Mesenteric fat pad (tissue), 1 donor: ENCODE measurements around the gene PHACTR1. TPM values are rescaled to one million over a fixed set of nuclear protein-coding genes. Genes with fewer than 3 reads are reported as not detected.

Source experiments
- DNase-seq: peaks from one replicate; pipeline ENCODE4 v3.0.0-alpha.2; 2020; ENCODE audit warnings: low spot score
- total RNA-seq: library from RNA; stranded (reverse); fragmentation: NEBNext Ultra II Directional; extraction: Animal tissue kit (Norgen Biotek cat#: 25700); gene quantifications from one replicate; pipeline ENCODE4 v1.2.1, GENCODE V29; 2021
- donor health status: DM: yes; HTN: yes; CAD: no.

The PHACTR1 gene
- total RNA-seq, 1 donor from 2014 or later: 10.8 TPM

DNA sequence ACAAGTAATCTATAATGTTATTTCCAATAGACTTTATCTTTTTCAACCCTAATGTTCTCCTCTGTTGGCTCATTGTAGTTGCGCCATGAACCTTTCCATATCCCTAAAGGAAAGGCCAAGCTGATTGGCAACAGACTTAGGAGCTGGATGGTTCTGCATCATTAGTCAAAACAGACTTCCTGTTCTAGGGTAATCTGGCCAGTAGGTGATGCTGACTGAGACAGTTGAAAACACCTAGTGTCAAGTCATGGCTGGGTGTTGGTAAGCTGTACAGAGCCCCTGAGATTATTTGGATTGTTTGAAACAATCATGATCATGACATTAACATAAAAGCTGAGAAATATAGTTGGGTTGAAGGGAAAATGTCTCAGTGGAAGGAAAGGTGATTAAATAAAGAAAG, 231.4 kb downstream of the PHACTR1 start:
- no peak for DNase-seq

DNA sequence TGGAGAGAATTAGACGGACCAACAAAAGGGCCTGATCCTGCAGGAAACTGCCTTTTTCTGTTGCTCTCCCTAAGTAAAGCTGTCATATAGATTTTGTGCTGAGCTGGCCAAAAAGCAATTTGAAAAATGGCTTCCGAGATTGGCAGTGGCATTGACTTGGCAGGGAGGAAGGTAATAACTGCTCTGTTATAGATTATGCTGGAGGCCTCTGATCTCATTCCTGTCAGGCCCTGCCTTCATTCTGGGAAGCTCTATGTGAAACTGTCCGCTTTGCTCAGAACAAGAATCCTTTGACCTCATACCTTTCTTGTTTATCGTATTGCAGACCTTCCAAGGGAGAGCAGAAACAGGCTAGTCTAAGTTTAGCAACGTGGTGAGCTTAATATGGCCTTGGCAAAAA, 234.4 kb downstream of the PHACTR1 start:
- DNase-seq: no peak

DNA sequence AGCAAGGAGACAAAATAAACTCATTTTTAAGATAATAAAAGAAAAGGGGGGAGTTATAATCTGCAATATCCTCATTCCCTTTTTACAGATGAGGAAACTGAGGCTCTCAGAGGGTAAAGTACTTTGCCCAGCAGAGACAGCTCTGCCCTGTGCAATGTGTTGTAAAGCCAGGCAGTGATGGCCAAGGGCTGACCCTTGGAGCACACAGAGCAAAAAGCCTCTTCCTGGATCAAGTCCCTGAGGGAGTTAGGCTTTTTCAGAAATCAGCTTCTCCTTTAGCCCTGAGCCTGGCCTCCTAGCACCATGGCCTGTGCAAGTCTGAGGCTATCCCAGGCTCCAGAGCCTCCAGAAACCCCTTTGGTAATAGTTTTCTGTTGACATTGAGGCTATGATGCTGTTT, 234.8 kb downstream of the PHACTR1 start:
- DNase-seq: no peak

DNA sequence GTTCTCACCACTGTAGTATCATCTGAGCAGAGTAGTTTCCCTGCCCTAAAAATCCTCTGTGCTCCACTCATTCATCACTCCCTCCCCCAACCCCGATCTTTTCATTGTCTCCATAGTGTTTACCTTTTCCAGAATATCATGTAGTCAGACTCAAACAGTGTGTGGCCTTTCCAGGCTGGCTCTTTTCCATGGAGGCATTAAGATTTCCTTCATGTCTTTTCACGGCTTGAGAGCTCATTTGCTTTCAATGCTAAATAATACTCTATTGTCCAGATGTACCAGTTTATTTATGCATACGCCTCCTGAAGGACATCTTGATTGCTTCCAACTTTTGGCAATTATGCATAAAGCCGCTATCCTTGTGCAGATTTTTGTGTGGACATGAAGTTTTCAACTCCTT, 235.8 kb downstream of the PHACTR1 start:
- DNase-seq: no peak

DNA sequence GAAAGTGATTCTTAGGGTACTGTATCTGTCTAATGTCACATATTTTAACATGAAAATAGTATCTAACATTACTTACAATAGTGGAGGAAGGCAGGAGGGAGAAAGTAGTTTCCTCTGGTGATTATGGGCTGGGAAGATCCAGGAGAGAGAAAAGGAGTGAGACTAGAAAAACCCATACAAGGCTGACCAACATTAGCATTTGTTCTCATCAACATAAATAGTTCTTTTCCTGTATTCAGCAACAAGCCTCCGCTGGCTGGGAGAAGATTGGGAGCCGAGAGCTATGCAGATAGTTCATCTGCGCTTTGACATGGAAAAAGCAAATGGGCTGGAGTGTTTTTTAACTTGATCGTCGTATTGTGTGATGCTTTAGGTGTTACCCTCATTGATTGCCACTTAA, 239.4 kb downstream of the PHACTR1 start:
- no peak for DNase-seq

DNA sequence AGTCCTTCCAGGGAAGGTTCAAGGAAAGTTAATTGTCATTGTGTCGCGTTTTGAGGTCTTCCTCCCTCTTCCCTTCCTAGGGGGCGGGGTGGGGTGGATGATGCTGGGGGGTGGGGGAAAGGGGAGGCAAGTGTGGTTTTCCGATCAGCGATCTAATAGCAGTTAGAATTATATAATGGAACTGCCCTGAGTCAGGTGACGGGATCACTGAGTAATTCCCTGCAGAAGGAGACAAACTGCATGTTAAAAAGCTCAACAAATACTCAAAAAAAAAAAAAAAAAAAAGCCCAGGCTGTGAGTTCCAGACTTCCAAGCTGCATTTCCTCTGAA, 240.4 kb downstream of the PHACTR1 start:
- DNase-seq: no peak

DNA sequence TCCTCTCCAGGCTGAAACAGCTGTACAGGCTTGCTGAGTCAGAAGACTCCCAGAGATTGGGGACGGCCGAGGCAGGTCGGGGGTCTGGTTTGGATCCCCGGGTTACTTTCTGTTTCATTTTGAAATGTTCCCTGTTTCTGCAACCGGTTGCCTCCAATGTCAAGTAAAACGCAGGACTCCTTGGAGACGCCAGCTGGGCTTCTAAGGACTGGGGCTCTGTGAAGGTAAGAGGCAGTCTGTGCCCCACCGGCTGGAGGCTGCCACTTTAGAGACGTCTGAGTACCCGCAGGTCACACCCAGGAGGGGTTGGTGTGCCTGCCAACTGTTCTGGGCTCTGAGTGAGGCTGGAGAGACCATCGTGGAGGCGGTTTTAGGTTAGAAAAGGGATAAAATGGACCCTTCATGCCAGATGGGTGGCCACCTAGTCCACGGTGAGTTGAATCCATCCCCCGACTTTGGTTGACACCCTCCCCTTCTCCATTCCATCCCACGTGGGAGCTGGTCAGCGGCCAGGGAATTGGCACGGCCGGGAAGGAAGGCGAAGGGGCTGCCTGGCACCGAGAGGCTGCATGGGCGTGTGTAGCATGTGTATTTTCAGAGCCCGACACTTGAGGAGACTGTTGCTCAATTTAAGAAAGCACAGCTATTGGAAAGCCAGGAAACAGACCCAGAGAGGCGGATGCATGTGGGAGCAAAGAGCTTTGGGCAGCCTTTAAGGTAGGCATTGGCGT, 240.9 kb downstream of the PHACTR1 start:
- DNase-seq: no peak

DNA sequence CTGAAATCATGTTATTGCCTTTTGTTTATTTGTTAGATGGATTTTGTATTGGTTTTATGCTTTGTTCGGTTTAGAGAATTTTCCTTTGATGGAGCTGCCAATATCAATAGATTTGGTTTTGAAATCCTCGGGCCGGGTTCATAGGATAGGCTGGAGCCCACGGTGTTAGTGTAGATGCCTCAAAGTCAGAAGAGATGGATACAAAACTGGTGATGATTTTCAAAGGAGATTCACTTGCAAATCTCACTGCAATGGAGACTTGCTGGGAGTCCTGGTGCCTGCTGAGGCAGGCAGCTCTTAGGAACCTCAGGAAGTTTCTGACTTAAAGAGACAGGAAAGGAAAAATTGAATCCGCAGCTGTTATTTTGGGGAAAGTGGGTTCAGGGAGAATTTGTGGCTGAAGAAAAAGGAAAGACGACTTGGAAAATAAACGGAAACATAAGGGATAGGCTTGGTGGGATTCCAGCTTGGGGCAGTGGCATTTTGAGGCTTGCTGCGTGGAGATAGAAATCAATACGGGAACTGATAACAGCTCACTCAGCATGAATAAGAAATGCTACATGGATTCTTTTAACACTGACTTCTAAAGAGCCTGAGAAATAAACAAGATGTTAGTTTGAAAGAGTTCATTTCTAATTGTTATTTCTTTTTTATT, 241.6 kb downstream of the PHACTR1 start:
- no peak for DNase-seq

DNA sequence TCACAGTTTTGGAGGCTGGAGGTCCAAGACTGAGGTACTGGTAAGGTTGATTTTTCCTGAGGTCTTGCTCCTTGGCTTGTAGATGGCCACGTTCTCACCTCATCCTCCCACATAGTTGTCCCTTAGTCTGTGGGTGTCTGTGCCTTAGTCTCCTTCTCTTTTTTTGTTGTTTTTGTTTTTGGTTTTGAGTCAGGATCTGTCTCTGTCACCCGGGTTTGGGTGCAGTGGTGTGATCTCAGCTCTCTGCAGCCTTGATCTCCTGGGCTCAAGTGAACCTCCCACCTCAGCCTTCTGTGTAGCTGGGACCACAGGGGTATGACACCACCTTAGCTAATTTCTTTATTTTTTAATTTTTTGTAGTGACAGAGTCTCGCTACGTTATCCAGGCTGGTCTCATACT, 245.2 kb downstream of the PHACTR1 start:
- DNase-seq: no peak

DNA sequence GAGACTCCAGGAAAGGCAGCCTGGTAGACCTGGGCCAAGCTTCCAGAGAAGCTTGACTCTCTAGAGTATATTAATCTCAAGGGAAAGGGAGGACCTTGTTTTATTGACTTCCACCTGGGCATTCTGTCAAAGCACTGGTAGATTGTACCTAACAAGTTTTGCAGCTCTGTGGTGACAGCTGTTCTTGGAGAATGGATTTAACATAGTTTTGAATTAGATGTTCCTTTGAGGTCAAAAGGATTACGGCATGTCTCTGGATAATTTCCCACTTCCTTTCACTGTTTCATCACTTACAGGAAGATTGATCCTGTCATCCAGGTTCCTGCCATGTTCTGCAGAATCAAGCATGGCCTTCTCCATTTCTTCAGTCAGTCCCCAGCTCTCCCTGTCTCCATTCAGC, 246.0 kb downstream of the PHACTR1 start:
- DNase-seq: no peak

DNA sequence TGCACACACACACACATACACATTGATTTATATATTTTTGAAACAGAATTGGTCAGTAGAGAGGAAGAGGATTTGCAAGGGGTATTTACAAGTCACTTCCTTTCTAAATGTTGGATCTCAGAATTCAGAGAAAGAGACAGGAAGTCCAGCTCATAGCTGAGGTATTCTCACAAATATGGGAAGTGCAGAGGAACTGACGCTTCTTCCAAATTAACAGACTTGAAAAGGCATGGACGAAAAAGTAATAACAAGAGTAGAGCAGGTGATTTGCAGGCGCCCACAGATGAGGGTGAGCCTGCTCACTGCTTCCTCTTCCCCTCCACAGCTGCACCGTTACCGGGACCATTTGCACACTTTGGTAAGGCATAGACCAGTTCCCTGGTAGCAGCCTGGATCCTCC, 246.4 kb downstream of the PHACTR1 start:
- no peak for DNase-seq

DNA sequence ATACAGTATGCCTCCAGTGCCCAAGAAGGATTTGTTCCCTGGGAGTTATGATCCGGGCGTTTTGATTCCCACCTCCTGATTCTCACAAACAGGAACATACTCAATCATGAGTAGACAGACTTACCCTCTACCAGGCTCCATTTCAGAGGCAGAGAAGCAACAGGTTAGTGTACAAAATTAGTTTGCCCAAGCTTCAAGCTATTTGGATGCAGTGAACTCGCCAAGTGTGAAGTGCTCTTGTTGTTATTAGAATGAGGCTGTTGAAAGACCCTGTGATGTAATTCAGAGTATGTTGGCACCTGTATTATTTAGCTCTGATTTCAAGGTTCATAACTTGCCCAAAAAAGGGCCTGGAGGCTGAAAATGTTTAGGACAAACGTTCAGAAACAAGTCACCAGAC, 247.0 kb downstream of the PHACTR1 start:
- DNase-seq: no peak

DNA sequence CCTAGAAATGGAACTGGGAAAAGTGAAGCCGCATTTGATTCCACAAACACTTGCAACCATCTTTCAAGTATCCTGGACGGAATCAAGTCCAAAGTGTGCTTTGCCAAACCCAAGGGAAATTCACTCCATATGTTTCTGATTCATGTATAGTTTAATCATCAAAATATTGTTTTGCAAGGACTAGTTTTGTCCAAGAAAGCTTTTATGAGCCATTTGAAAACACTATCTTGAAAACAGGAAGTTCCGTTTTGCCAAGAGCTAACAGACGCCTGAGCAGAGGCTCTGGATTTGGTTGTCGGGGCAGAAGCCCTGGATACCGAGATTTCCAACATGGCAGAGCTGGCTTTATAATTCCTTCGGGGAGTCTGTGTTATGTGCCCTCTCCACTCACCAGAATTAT, 251.1 kb downstream of the PHACTR1 start:
- DNase-seq: no peak

DNA sequence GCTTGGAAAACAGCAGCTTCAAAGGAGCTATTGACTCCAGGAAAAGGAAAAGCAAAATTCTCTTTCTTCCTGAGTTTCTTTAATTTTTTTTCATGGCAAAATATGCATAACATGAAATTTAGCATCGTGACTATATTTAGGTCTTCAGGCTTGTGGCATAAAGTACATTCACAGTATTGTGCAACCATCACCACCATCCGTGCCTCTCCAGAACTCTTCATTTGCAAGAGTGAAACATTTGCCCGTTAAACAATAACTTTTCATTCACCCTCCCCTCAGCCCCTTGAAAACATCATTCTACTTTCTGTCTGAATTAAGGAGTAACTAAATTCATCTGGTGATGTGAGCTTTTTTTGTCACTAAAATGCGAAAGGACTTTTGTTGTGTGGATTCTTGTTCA, 251.7 kb downstream of the PHACTR1 start:
- no peak for DNase-seq

DNA sequence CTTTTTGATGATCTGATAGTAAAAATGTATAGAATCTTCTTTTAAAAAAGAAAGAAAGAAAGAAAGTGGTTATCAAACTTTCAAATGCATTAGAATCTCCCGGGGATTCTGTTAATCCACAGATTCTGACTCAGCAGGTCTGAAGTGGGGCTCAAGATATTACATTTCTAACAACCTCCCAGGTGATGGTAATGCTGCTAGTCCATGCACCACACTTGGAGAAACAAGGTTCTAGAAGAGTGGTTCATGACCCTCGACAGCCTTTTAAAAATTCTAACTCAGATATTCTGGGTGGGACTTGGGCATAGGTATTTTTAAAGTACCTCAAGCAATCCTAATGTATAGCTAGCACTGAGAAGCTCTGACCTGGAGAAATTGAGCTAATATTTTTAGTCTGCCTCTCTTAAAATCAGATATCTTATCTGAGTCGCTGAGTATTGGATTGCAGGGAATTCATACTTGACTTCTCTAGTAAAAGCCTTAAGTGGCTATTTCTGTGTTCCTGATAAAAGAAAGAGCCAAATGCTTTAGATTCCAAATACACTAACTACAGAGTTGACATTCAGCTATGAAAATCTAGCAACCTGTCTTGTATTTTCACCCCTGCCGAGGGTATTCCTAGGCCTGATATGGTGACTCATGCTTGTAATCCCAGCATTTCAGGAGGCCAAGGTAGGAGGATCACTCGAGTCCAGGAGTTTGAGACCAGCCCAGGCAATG, 252.4 kb downstream of the PHACTR1 start:
- DNase-seq: no peak

DNA sequence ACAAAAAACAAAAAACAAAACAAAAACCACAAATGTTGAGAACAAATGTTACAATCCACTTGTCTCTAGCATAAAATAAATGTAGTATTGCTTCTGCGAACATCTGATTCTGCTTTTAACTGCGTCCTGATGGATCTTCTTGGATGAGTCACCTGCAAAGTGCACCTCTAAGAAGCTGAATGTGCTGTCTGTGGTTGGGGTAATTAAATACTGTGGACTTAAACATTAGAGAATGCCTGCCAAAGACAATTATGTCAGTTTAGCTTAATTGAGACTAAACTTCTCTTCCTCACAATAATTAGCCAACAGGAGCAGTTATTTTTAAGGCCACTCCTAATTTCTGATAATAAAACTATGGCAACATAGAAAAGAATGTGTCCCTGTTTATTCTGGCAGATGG, 253.4 kb downstream of the PHACTR1 start:
- DNase-seq: no peak

DNA sequence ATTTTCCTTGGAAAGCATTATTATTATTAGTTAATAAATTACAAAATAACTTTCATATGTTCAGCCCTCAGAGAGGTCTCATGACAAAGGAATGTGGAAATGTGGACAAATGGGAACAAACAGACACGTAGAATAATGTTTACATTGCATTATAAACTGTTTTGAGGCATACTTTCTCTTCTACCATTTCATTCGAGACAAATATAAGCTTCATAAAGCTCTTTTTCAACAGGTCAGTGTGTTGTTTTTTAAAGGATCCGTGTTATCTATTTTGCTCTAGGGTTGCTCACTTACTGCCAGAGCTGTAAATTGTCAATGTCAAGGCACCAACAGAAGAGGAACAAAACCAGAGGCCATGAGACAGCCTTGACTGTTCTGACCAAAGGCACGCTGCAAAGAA, 256.8 kb downstream of the PHACTR1 start:
- no peak for DNase-seq

DNA sequence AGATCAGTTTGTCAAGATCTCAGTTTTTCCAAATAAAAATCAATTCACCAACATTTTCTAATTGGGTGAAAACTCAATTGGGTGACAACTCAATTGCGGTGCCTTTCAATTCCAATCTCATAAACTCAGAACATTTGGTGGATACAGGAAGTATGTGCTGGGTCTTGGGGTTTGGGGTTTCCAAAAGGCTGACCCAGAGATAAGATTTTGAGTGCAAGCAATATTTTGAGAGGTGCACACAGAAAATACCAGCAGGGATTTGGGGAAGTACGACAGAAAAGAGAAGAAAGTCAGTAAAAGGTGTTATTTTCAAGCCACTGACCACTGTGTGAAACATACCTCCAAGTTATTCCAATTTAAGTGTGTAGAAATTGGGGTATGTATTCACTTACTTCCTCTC, 258.0 kb downstream of the PHACTR1 start:
- no peak for DNase-seq

DNA sequence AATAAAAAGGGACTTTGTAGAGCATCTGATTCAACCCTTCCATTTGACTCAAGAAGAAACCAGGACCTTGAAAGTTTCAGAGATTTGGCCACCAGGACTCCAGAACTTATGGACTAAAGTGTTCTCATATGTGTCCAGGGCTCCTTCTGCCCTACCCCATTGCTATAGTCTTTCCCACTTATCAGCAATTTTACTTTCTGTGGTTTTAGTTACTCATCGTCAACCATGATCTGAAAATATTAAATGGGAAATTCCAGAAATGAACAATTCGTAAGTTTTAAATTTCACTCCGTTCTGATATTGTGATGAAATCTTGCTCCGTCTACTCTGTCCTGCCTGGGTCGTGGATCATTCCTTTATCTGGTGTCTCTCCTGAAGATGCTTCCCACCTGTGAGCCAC, 259.8 kb downstream of the PHACTR1 start:
- no peak for DNase-seq

DNA sequence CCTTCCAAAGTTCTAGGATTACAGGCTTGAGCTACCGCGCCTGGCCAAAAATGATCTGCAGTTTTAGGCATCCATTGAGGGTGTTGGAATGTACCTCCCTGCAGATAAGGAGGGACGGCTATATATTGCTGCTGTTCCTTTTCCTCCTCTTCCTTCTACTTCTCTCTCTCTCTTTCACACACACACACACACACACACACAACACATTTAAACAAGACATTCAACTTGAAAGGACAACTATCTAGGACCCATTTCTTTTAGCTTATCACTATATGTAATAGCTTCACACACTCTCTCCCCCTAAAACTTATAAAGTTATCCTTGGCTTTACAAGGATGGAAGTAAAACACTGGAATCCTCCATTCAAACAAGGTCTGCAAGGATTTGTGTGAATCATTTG, 260.6 kb downstream of the PHACTR1 start:
- no peak for DNase-seq

DNA sequence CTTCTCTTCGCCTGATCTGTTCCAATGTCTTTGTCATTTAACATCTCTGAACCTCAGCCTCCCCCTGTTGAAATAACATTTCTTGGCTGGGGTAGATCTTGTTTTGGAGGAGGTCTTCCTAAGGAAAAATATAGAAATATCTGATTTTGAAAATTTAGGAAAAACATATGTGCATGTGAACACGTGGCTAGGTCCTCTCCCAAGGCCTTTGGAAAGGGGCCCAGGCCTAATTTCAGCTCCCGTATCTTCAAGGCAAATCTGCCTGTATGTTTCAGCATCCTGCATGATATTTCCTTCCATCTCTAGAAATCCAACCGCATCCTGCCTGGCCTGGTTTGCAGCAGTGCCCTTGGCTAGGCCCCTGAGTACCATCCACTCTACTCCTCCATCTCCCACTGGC, 261.2 kb downstream of the PHACTR1 start:
- DNase-seq: no peak

DNA sequence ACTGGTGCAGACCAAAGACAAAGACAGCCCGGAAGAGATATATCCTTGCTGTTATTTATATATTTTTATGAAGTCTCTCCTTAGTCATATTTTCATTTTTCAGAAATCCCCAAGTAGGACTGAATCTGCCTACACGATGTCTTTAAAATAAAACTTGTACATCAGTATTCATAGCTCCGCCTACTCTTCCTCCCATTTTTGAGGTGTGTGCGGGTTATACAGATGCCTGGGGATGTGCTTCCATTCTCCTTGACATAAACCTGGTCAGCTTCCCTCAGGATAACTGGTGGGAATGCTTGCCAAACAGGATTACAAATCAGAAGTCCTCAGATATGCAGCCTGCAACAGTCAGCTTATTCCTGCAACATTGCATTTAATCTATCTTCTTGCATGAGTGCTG, 264.2 kb downstream of the PHACTR1 start:
- DNase-seq: no peak

DNA sequence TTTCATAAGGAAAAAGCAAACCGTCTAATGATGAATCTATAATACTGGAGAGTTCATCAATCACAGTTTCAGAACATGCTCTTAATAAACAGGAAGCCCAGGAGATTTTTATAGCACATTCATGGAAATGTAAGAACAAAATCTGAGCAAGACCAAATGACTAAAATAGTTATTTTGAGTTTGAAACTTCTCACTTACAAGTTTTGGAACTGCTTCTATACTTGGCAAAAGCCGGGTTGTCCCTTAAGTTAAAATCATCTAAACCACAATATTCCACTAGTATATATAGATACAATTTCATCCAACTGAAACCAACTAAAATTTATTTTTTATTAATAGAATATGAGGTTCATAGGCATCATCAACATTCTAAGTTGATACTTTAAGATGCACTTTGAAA, 268.2 kb downstream of the PHACTR1 start:
- DNase-seq: no peak
